ENCODE data around the gene MYOCOS. TPM values are rescaled to one million over a fixed set of nuclear protein-coding genes. Genes with fewer than 3 reads are reported as not detected.

The MYOCOS gene
- total and polyA plus RNA-seq, 9 of the 15 experiments (the other 6 are each of a cell fraction or from before 2014, with no cell fraction given) = 0.07 TPM; not detected in 7

GRCh38 chr1:171628225-171628624 lies 6.2 kb downstream of the MYOCOS start:
- ATAC-seq = no peak
- no peaks in the 10 kb centered on the region for H4K20me1 ChIP-seq (replicated peaks; ENCODE audit: control insufficient read depth, insufficient read depth, low read length)

More at GRCh38 chr1:171628225-171628624, 6.2 kb downstream of the MYOCOS start:
- TF ChIP-seq NRF1 (conservative IDR thresholded peaks at IDR 0.05 in 1 of 2, IDR thresholded peaks at IDR 0.05 in 1 of 2) = no peak
- TF ChIP-seq ZNF830 (CRISPR knock-in tag; IDR thresholded peaks at IDR 0.05) = no peak
- no peak for TF ChIP-seq RBM14 (IDR thresholded peaks at IDR 0.05; ENCODE audit: borderline replicate concordance, insufficient read depth, low read depth, low read length)
- no peak for TF ChIP-seq RFX5 (IDR thresholded peaks at IDR 0.05; ENCODE audit: low read depth, low read length)
- no peak for TF ChIP-seq ZNF639 (CRISPR knock-in tag; conservative IDR thresholded peaks at IDR 0.05 in 1 of 2, IDR thresholded peaks at IDR 0.05 in 1 of 2)
- TF ChIP-seq ZNF143 (CRISPR knock-in tag; IDR thresholded peaks at IDR 0.05) = no peak
- no peak for TF ChIP-seq LARP7 (IDR thresholded peaks at IDR 0.05)
- no peak for TF ChIP-seq HOXB6 (CRISPR knock-in tag; IDR thresholded peaks at IDR 0.05; ENCODE audit: borderline replicate concordance)
- intact Hi-C loops (cut with micrococcal nuclease) = no loop called here
- Histone ChIP-seq H3K4me3 (no peak overlapping the region), H3K9ac (ENCODE audit: insufficient read depth in 1 of 2, low read depth in 2 of 2, low read length in 2 of 2) (no peak overlapping the region), H3K4me2 (ENCODE audit: insufficient read depth, low read length) (no peak overlapping the region), H3K9me3 (replicated peaks; ENCODE audit: control insufficient read depth, insufficient read depth, low read depth, low read length) (no peaks in the 10 kb centered on the region), H3K79me2 (ENCODE audit: control insufficient read depth, insufficient read depth, low read length) (no peaks in the 10 kb centered on the region), H3K27me3 (ENCODE audit: control insufficient read depth in 2 of 2, insufficient read depth in 2 of 2, low read length in 2 of 2) (peaks cover 10 to 27% of the 10 kb centered on the region in 2 experiments), H3K4me1 (replicated peaks in 1 of 2; ENCODE audit: control insufficient read depth in 2 of 2, insufficient read depth in 2 of 2, low read length in 2 of 2) (peaks cover 0 to 7% of the 10 kb centered on the region in 2 experiments; a peak in 2 of 5 replicates), H2AFZ (ENCODE audit: low read depth, low read length) (no peak overlapping the region), H3K27ac (ENCODE audit: extremely low read depth, low read depth, low read length) (no peak overlapping the region), H3K36me3 (ENCODE audit: control insufficient read depth, insufficient read depth, low read length) (no peaks in the 10 kb centered on the region), H3K9me1 (ENCODE audit: control insufficient read depth, insufficient read depth, low read length) (no peaks in the 10 kb centered on the region)
- CTCF ChIA-PET (ENCODE audit: low intra/inter-chr PET ratio) = no interaction called here
- FAIRE-seq (no peak), DNase-seq (ENCODE audit: extremely low read depth in 1 of 4, low spot score in 3 of 4) (no peak)
- in situ Hi-C loops (cut with MboI) = no loop called here
- WGBS (ENCODE audit: insufficient coverage, low coverage, missing lambda C conversion rate) = 4% methylated on average over 2 of the region's 2 CpGs
- POLR2A ChIA-PET = no interaction called here
- no TSS peak for BruUV-seq (replicated peaks)
